Ureter (tissue), 1 donor: ENCODE data around the gene CLEC18B. TPM values are rescaled to one million over a fixed set of nuclear protein-coding genes. Genes with fewer than 3 reads are reported as not detected.
"Not testable (repeated sequence)": the region's sequence is repeated elsewhere in the genome, so short reads cannot be mapped to it uniquely, and the experiment has no call there.

Experiments
- DNase-seq: peaks from one replicate; pipeline ENCODE4 v3.0.0-alpha.2; 2020; ENCODE audit warnings: low spot score
- total RNA-seq: library from RNA; stranded (reverse); gene quantifications from one replicate; pipeline ENCODE4 v1.2.4, GENCODE V29; 2023
- donor health status: DM: yes; HTN: yes; CAD: no.

The CLEC18B gene
- total RNA-seq, 1 donor from 2014 or later: 2.4 TPM

DNA sequence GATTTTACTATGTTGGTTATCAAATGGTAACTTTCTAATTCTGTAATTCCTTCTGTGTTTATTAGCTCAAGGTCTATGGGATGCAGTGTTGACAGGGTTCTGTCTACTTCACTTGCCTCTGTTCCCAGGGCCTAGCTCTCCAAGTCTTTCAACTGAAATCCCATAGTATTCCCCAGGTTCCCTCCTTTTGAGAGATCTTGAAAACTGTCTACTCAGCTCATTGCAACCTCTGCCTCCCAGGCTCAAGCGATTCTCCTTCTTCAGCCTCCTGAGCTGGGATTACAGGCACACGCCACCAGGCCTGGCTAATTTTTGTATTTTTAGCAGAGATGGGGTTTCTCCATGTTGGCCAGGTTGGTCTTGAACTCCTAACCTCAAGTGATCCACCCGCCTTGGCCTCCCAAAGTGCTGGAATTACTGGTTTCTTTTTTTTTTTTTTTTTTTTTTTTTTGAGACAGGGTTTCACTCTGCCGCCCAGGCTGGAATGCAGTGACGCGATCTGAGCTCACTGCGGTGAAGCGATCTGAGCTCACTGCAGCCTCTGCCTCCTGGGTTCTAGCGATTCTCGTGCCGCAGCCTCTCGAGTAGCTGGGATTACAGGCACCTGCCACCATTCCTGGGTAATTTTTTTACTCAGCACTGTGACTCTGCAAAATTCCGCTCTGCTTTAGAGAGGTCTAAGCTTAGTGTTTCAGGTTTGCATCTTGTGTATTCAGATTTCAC lies 22.5 kb upstream of the CLEC18B start:
- not testable (repeated sequence) for DNase-seq

DNA sequence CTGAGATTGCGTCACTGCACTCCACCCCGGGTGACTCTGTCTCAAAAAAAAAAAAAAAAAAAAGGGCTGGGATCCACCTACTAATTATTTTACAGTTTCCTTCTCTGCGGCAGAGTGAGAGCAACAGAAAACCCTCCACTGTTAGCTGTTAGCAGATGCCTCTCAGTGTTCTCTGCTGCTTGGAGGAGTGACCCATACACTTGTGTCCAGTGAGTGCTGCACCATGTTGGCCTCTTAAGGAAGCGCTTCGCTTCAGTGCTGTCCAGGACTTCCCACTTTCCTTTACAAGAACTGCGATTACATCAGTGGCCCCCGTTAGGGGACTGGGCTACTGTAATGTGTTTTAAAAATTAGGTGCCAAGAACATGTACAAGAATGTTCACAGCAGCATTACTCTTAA lies 18.4 kb upstream of the CLEC18B start:
- DNase-seq: no peak

DNA sequence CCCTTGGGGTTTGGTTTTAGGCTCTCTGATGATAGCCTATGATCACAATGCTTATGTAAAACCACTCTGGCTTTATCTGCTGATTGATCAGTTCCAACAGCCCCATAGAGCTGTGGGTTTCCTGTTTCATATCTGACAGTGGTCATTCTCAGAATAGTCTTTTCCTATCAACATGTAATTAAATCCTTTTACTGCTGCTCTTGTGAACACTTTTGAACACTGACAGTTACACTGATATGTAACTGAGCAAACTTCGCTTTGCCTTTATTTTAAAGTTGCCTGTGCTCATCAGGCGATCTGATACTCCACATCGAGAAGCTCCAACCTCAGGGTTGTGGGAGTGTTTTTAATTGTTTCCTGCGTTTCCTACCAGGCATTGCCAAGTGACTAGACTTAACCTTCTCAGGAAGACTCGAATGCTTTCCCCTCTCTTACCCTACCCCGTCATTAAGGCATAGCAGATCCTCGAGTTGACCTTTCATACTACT lies 17.3 kb upstream of the CLEC18B start:
- DNase-seq: no peak

DNA sequence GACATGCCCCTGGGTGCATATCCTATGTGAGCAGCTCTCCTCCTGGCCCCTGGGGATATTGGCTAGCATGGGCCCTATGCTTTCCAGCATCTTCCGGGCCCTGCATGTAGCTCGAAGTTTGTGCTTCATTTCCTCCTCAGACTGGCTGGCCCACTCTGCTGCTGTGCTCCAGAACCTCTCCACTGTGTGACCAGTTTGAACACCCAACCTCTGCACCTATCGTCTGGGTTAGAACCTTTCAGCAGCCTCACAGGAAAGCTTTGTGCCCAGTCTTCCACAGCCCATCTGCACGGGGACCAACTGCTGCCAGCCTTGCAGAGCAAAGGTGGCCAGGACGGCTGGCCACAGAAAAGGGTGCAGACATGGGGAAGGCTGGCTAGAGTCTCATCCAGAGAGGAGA lies 10.2 kb upstream of the CLEC18B start:
- no peak for DNase-seq

DNA sequence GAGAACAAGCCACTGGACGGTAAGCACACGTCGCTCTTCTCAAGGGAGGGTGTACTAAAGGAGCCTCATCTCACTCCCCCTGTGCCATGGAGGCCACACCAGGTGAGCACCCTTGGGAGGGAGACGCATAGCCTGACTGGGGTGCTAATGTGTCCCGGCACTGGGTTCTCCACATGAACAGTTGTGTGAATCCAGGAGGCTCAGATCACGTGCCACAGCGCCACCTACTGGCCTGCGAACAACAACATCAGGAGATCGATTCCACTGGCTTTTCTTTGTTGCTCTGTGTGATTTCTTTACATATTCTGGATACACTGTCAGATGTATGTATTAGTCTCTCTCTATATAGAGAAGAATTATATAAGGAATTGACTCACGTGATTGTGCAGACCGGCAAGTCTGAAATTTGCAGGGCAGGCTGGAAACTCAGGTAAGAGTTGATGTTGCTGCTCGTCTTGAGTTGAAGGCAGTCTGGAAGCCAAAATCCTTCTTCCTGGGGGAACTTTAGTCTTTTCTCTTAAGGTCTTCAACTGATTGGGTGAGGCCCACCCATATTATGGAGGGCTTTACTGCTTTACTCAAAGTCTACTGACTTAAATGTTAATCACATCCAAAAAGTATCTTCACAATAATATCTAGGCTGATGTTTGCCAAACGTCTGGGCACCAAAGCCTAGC lies 8.9 kb upstream of the CLEC18B start:
- peak; percentile 57 for DNase-seq

DNA sequence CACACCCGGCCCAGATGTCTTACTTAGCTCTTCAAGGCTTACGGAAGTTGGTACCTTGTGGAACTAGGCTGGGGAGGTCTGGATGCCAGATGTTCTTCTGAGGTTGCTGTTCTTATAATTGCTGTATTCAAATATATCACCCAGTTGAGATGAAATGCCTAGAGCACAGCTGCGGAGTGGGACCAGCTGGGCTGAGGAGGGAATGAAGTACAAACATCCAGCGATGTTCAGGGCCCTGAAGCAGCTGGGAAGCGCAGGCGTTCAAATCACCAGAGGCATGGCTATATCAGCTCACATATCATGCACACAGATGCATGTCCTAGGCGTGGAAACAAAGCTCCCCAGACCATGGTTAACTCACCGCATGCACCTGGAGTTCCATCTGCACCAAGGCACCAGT lies 7.2 kb upstream of the CLEC18B start:
- not testable (repeated sequence) for DNase-seq

DNA sequence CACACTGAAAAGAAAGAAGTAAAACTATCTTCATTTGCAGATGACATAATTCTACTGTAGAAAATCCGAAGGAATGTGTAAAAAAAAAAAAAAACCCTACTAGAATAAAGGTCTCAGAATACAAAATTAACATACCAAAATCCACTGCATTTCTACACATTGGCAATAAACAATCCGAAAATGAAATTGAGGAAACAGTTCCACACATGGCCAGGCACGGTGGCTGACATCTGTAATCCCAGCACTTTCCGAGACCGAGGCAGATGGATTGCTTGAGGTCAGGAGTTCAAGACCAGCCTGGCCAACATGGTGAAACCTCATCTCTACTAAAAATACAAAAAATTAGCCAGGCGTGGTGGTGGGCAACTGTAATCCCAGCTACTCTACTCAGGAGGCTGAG lies 4.5 kb upstream of the CLEC18B start:
- not testable (repeated sequence) for DNase-seq

DNA sequence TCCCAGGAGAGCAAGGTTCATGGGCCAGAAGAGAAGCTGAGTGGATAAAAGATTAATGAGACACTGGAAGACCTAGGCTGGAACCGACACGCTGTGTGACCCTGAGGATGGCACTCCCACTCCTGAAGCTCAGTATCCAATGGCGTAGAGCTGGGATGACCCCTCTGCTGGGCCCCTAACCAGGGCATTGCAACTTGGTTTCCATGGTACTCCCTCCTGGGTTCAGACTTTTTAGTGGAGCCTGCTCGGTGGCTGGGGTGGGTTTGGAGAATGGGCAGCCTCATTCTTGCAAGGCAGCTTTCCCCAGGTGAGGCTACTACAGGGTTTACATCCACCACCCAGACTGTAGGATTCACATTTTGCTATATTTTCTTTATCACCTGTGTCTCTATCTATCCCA lies 2.4 kb upstream of the CLEC18B start:
- DNase-seq: not testable (repeated sequence)

DNA sequence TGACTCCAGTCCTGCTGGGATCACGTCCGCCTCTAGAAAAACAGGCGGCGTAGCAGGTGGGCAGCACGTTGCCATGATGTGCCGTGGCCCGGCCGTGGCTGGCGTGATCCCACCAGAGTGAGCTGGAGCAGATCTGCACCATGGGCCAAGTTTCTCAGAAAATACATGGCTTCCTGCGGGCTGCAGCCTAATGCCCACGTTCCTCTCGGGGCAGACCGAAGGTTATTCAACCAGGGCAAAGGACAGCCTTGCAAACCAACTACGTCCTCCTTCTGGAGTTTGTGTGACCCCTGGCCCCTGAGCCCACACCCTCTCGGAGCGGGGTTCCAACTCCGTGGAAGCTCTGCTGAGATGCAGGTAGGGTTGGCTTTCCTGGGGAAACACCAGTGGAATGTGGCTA lies 808 bp upstream of the CLEC18B start:
- not testable (repeated sequence) for DNase-seq

DNA sequence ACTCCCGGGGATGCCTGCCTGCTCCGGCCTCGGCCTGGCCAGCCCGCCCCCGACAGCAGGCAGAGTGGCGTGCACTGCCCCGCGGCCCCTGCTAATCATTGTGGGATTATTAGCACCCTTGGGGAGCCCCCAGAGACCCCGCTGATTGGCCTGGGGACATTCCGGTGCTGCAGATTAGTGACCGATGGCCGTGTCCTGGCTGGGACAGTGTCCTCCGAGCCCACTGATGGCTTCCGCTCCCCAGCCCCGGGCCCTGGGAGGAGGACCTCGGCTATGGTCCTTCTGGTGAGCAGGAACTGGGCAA lies 156 bp upstream of the CLEC18B start:
- DNase-seq: not testable (repeated sequence)

DNA sequence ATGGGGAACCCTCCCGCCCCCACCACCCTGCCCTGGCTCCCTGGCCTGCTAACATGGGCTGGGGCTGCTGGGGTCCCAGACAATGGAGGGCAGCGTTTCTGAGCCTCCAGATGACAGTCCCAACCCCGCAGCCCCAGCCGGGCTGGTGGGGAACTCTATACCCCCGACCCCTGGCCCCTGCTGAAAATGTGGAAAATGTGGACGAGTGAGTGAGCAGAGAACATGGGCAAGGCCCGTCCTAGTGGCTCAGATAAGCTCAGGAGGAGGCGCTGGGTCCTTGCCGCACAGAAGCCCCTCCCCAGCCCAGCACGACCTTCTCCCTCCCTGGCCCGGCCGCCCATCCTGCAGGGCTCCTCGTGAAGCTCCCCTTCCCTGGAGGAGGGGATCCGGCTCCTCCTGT lies 1.5 kb downstream of the CLEC18B start:
- DNase-seq: not testable (repeated sequence)

DNA sequence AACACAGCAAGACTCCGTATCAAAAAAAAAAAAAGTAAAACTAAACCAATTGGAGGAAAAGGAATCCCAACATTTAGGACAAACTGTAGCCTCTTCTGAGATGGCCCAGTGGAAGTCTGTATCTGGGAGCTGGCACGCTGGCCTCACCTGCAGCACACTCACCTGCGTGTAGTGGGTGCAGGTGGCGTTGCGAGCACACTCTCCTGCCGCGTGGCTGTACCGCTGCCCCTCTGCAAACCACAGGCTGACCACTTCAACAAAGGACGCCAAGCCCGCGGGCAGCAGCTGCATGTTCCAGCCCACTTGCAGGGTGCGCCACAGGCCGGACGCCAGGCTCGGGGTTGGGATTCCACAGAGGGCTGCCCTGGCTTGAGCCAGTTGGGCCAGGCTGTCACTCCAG lies 3.4 kb downstream of the CLEC18B start:
- DNase-seq: not testable (repeated sequence)

DNA sequence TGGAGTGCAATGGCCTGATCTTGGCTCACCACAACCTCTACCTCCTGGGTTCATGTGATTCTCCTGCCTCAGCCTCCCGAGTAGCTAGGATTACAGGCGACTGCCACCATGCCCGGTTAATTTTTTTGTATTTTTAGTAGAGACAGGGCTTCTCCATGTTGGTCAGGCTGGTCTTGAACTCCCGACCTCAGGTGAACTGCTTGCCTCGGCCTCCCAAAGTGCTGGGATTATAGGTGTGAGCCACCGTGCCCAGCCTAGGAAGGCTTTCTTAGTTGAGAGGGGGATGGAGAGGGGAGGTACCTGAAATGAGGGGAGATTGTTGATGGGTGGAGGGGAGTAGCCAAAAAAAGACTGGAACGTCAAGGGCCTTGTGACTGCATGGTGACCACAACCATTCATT lies 7.4 kb downstream of the CLEC18B start:
- DNase-seq: not testable (repeated sequence)

DNA sequence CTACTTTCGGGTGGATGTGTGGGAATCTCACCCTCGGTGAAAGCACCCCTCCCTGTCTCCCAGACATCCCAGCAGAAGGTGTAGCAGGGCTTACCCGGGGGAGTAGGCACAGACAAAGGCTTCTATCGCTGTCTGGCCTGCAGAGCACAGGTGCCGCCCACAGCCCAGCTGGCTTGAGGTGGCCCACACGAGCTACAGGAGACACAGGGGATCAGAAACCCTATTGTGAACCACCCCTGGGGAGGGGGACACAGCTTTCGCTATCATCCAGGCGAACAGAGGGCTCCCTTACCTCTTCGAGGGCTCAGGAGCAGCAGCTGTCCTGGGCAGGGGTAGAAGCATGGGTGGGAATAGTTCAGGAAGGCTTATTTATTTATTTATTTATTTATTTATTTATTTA lies 7.8 kb downstream of the CLEC18B start:
- not testable (repeated sequence) for DNase-seq

DNA sequence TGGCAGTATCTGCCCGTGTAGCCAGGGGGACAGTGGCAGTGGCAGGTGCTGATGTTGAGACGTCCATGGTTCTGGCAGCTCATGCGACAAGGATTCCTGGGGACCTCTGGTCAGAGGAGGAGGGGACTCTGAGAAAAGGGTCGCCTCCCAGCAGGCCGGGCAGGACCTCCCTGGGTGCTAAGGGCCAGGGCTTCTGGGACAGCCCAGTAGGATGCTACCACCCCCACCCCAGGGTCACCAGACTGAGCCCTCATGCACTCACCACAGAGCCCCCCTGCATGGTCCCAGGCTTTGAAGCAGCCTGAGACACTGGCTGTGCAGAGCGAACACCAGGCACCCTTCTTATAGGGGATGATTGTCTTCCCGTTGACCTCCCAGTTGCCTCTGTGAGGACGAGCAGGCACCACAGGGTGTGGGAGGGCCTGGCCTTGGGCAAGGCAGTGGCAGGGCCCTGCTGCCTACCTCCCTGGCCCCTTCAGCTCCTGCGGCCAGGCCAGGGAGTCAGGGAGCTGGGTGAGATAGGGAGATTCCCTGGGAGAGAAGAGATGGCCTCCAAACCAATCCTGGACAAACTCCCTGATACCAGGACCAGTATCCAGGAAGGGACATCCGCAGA lies 8.4 kb downstream of the CLEC18B start:
- DNase-seq: not testable (repeated sequence)

DNA sequence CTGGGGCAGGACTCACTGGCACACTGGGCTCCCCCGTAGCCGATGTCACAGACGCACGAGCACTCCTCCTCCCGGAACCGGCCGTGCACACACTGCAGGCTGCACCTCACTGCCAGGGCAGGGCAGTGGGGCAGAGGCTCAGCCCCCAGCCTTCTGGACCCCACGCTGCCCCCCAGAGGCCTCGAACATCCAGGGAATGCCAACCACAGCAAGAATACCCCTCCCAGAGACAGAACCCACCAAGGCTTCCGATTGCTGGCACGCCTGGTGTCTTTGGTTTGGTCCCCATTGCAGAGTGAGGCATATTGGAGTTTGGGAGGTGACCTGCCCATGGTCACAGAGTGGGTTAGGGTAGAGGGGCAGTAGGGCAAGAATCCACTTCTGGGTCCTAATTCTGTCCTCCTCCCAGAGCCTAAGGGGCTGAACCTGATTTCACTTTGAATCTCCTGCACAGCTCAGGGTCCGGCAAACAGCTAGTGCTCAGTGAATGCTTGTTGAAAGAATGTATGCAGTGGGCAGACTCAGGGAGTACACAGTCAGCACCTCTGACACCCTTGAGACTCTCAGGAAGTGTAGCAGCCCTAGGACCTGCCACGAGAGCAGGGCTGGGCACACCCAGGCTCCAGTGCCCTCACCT lies 9.0 kb downstream of the CLEC18B start:
- DNase-seq: not testable (repeated sequence)

DNA sequence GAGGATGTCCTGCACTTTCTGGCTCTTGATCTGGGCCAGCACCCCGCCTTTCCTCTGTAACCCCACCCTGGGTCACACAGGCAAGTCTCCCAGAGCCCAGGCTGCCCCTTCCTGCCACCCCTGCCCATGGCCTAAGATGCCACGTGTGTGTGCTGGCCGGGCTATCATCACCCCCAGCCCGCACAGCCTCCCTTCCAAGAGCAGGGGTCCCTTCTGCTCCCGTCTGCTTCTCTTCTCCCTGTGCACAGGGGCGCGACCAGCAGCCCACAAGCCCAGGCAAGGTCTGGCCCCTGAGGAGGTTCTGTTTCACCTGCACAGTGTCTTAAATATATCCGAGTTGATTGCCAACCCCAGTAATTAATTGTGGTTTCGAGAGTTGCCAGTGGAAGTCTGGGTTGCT lies 10.3 kb downstream of the CLEC18B start:
- not testable (repeated sequence) for DNase-seq

DNA sequence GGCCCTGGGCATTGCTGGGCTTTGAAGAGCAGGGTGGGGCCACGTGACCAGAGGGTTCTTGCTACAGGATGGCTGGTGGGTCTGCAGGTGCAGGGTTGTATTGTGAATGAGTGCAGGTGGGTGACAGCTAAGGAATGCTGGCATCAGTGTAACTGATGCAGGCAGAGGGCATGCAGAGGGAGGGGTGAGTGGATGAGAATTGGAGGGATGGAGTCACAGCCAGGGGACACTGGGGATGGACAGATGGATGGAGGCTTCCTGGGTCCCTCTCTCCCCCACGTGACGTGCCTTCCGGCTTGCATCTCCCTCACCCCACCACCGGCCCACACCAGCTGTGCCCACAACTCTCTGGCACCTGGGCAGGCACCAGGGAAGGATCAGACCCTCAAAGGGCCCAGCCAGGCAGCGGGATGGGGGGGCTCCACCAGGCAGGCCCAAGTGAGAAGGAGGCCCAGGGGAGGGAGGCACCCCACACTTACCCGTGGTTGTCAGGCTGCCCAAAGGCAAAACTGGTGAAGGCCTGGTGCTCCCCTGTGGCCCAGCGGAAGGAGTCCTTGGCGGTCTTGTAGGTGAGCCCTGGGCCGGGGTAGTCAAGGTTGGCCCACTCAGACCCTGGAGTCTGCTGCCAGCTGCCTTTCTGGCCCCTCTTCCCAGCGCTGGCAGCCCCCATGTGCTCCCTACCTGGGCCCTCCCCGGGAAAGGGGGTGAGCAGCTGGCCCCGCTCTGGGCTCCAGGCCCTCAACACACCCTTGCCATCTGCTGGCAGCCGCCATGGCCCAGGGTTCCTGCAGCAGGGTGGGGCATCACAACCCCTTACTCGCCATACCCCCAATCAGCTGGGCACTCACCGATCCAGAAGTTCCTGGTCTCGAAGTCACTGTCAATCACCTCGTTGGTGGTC lies 11.0 kb downstream of the CLEC18B start:
- DNase-seq: not testable (repeated sequence)

DNA sequence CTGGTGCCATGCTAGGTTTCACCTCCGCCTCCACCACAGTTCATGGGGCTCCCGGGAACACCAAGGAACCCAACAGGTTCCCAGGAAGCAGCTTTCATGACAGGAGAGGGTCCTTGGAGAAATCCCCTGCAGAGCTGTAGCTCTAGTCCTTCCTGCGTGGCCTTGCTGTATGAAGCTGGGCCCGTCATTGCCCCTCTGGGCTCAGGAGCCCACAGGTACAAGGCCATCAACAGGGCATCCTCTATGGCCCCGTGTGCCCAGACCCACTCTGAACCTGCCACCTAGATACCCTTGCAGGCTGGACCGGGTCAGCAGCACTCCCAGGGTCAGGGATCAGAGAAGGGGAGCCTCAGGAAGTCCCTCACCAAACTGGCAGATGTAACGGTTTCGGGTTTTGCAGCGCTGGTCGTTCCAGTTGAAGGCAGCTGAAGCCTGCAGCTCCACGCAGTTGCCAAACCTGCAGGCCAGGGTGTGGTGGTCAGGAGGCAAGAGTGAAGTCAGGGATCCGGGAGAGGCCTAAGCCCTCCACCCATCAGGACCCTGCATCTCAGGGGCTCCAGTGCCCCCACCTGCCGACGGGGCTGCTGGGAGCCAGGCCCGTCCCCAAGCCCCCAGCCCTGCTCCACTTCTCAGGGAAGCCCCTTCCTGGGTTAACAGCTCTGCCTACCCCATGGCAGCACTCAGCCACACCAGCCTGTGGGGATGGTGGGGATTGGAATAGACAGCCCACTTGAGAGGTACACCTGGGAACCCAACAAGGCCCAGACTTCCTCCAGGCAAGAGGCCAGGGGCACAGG lies 11.9 kb downstream of the CLEC18B start:
- DNase-seq: peak; percentile 25

DNA sequence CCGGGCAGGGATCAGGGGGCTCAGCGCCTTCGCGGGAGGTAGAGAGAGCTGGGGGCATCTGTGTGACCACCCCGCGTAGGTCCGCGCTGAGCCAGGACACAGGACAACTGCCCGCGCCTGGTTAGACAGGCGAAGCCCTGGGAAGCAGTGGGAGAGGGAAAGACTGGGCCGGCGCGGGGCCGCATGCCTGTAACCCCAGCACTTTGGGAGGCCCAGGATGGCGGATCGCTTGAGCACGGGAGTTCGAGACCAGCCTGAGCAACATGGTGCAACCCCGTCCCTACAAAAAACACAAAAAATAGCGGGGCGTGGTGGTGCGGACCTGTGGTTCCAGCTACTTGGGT lies 13.9 kb downstream of the CLEC18B start:
- peak; percentile 46 for DNase-seq
